ENCODE measurements around the gene SERTAD1.

SERTAD1 gene

GRCh38 chr19:40420766-40421765, 4.7 kb downstream of the SERTAD1 start:
- Histone ChIP-seq H3K4me1 (ENCODE audit: control insufficient read depth, insufficient read depth, low read length) (peaks cover 15% of the 10 kb centered on the region; the same call in 1 of the 2 replicates), H3K27ac (ENCODE audit: low read depth, low read length) (peak overlapping the region; percentile 82), H3K36me3 (ENCODE audit: control insufficient read depth, insufficient read depth, low read length) (peaks cover 12% of the 10 kb centered on the region), H3K9me3 (ENCODE audit: control insufficient read depth, insufficient read depth, low read depth, low read length) (no peaks in the 10 kb centered on the region), H3K4me3 (ENCODE audit: low read depth, low read length) (peak overlapping the region; percentile 77), H3K9ac (ENCODE audit: low read length) (peak overlapping the region; percentile 80), H3K27me3 (ENCODE audit: control insufficient read depth, insufficient read depth, low read length) (no peaks in the 10 kb centered on the region)

- peak overlapping the region; percentile 80 for H3K9ac ChIP-seq (ENCODE audit: low read length)
- peaks cover 12% of the 10 kb centered on the region for H3K36me3 ChIP-seq (ENCODE audit: control insufficient read depth, insufficient read depth, low read length)
- H3K4me3 ChIP-seq (ENCODE audit: low read depth, low read length) = peak overlapping the region; percentile 77
- no peaks in the 10 kb centered on the region for H3K9me3 ChIP-seq (ENCODE audit: control insufficient read depth, insufficient read depth, low read depth, low read length)
- peaks cover 15% of the 10 kb centered on the region; the same call in 1 of the 2 replicates for H3K4me1 ChIP-seq (ENCODE audit: control insufficient read depth, insufficient read depth, low read length)
- H3K27me3 ChIP-seq (ENCODE audit: control insufficient read depth, insufficient read depth, low read length) = no peaks in the 10 kb centered on the region
- no peak overlapping the region for H3K27ac ChIP-seq (ENCODE audit: low read depth, low read length)
These were observed 5.4 kb downstream of the SERTAD1 start for GRCh38 chr19:40420451-40420765.

GRCh38 chr19:40419780-40420179, 6.0 kb downstream of the SERTAD1 start:
- Histone ChIP-seq H3K4me1 (ENCODE audit: control insufficient read depth, insufficient read depth, low read length) (peaks cover 19% of the 10 kb centered on the region; the same call in 1 of the 2 replicates), H3K4me3 (ENCODE audit: low read depth, low read length) (no peak overlapping the region), H3K9ac (ENCODE audit: low read length) (no peak overlapping the region), H3K36me3 (ENCODE audit: control insufficient read depth, insufficient read depth, low read length) (peaks cover 12% of the 10 kb centered on the region), H3K9me3 (ENCODE audit: control insufficient read depth, insufficient read depth, low read depth, low read length) (no peaks in the 10 kb centered on the region), H3K27me3 (ENCODE audit: control insufficient read depth, insufficient read depth, low read length) (no peaks in the 10 kb centered on the region), H3K27ac (ENCODE audit: low read depth, low read length) (no peak overlapping the region)

- H3K9ac ChIP-seq (ENCODE audit: low read length) = no peak overlapping the region
- H3K4me3 ChIP-seq (ENCODE audit: low read depth, low read length) = no peak overlapping the region
- no peak overlapping the region for H3K27ac ChIP-seq (ENCODE audit: low read depth, low read length)
- no peaks in the 10 kb centered on the region for H3K9me3 ChIP-seq (ENCODE audit: control insufficient read depth, insufficient read depth, low read depth, low read length)
- peaks cover 16% of the 10 kb centered on the region; the same call in 1 of the 2 replicates for H3K4me1 ChIP-seq (ENCODE audit: control insufficient read depth, insufficient read depth, low read length)
- H3K27me3 ChIP-seq (ENCODE audit: control insufficient read depth, insufficient read depth, low read length) = no peaks in the 10 kb centered on the region
- peaks cover 12% of the 10 kb centered on the region for H3K36me3 ChIP-seq (ENCODE audit: control insufficient read depth, insufficient read depth, low read length)
These were observed 6.7 kb downstream of the SERTAD1 start for GRCh38 chr19:40419066-40419612.

GRCh38 chr19:40418040-40418439, 7.8 kb downstream of the SERTAD1 start:
- Histone ChIP-seq H3K27ac (ENCODE audit: low read depth, low read length) (no peak overlapping the region), H3K4me3 (ENCODE audit: low read depth, low read length) (no peak overlapping the region), H3K27me3 (ENCODE audit: control insufficient read depth, insufficient read depth, low read length) (no peaks in the 10 kb centered on the region), H3K36me3 (ENCODE audit: control insufficient read depth, insufficient read depth, low read length) (peaks cover 9% of the 10 kb centered on the region), H3K9me3 (ENCODE audit: control insufficient read depth, insufficient read depth, low read depth, low read length) (no peaks in the 10 kb centered on the region), H3K4me1 (ENCODE audit: control insufficient read depth, insufficient read depth, low read length) (peaks cover 23% of the 10 kb centered on the region), H3K9ac (ENCODE audit: low read length) (no peak overlapping the region)

- H3K36me3 ChIP-seq (ENCODE audit: control insufficient read depth, insufficient read depth, low read length) = peaks cover 4% of the 10 kb centered on the region
- H3K27ac ChIP-seq (ENCODE audit: low read depth, low read length) = no peak overlapping the region
- H3K9me3 ChIP-seq (ENCODE audit: control insufficient read depth, insufficient read depth, low read depth, low read length) = no peaks in the 10 kb centered on the region
- H3K9ac ChIP-seq (ENCODE audit: low read length) = peak overlapping the region; percentile 13
- peaks cover 23% of the 10 kb centered on the region for H3K4me1 ChIP-seq (ENCODE audit: control insufficient read depth, insufficient read depth, low read length)
- no peaks in the 10 kb centered on the region for H3K27me3 ChIP-seq (ENCODE audit: control insufficient read depth, insufficient read depth, low read length)
- no peak overlapping the region for H3K4me3 ChIP-seq (ENCODE audit: low read depth, low read length)
These were observed 8.2 kb downstream of the SERTAD1 start for GRCh38 chr19:40417643-40417981.

GRCh38 chr19:40416918-40417642, 8.7 kb downstream of the SERTAD1 start:
- Histone ChIP-seq H3K9ac (ENCODE audit: low read length) (peak overlapping the region; percentile 13), H3K27me3 (ENCODE audit: control insufficient read depth, insufficient read depth, low read length) (no peaks in the 10 kb centered on the region), H3K9me3 (ENCODE audit: control insufficient read depth, insufficient read depth, low read depth, low read length) (no peaks in the 10 kb centered on the region), H3K27ac (ENCODE audit: low read depth, low read length) (no peak overlapping the region), H3K4me3 (ENCODE audit: low read depth, low read length) (no peak overlapping the region), H3K36me3 (ENCODE audit: control insufficient read depth, insufficient read depth, low read length) (no peaks in the 10 kb centered on the region), H3K4me1 (ENCODE audit: control insufficient read depth, insufficient read depth, low read length) (peaks cover 23% of the 10 kb centered on the region)

- no peaks in the 10 kb centered on the region for H3K27me3 ChIP-seq (ENCODE audit: control insufficient read depth, insufficient read depth, low read length)
- H3K4me1 ChIP-seq (ENCODE audit: control insufficient read depth, insufficient read depth, low read length) = peaks cover 35% of the 10 kb centered on the region
- no peak overlapping the region for H3K4me3 ChIP-seq (ENCODE audit: low read depth, low read length)
- H3K27ac ChIP-seq (ENCODE audit: low read depth, low read length) = no peak overlapping the region
- no peaks in the 10 kb centered on the region for H3K9me3 ChIP-seq (ENCODE audit: control insufficient read depth, insufficient read depth, low read depth, low read length)
- H3K9ac ChIP-seq (ENCODE audit: low read length) = no peak overlapping the region
- H3K36me3 ChIP-seq (ENCODE audit: control insufficient read depth, insufficient read depth, low read length) = no peaks in the 10 kb centered on the region
These were observed 10.0 kb downstream of the SERTAD1 start for GRCh38 chr19:40415768-40416167.

- Histone ChIP-seq H3K9ac (ENCODE audit: low read length) (no peak overlapping the region), H3K27ac (ENCODE audit: low read depth, low read length) (no peak overlapping the region)
These were observed 11.0 kb downstream of the SERTAD1 start for GRCh38 chr19:40414542-40415535.

GRCh38 chr19:40413291-40413845, 12.4 kb downstream of the SERTAD1 start, which contains the start of gene PRX:
PRX (minus strand) TSS chr19:40413378; CDS start chr19:40407932, 5,446 bp downstream.
- Histone ChIP-seq H3K4me1 (ENCODE audit: control insufficient read depth, insufficient read depth, low read length) (peaks cover 40% of the 10 kb centered on the region), H3K9ac (ENCODE audit: low read length) (no peak within 1 kb of the TSS)

More at GRCh38 chr19:40414542-40415535, 11.0 kb downstream of the SERTAD1 start:
- no peaks in the 10 kb centered on the region for H3K27me3 ChIP-seq (ENCODE audit: control insufficient read depth, insufficient read depth, low read length)
- H3K4me1 ChIP-seq (ENCODE audit: control insufficient read depth, insufficient read depth, low read length) = peaks cover 37% of the 10 kb centered on the region
- H3K4me3 ChIP-seq (ENCODE audit: low read depth, low read length) = no peak overlapping the region
- H3K9me3 ChIP-seq (ENCODE audit: control insufficient read depth, insufficient read depth, low read depth, low read length) = no peaks in the 10 kb centered on the region
- H3K36me3 ChIP-seq (ENCODE audit: control insufficient read depth, insufficient read depth, low read length) = no peaks in the 10 kb centered on the region

More at GRCh38 chr19:40413291-40413845, 12.4 kb downstream of the SERTAD1 start, which contains the start of gene PRX:
- Histone ChIP-seq H3K27ac (ENCODE audit: low read depth, low read length) (no peak within 1 kb of the TSS), H3K4me3 (ENCODE audit: low read depth, low read length) (peak within 1 kb of the TSS; percentile 26), H3K9me3 (ENCODE audit: control insufficient read depth, insufficient read depth, low read depth, low read length) (no peaks in the 10 kb centered on the region), H3K36me3 (ENCODE audit: control insufficient read depth, insufficient read depth, low read length) (no peaks in the 10 kb centered on the region), H3K27me3 (ENCODE audit: control insufficient read depth, insufficient read depth, low read length) (no peaks in the 10 kb centered on the region)

Measured in HUES6 (cell line).